Measurements from ENCODE around the gene CCDC107. TPM values are rescaled to one million over a fixed set of nuclear protein-coding genes. Genes with fewer than 3 reads are reported as not detected.

Gene CCDC107
- total and polyA plus RNA-seq, 4 donors = 5.4 to 20.2 (median 10.4) TPM

DNA sequence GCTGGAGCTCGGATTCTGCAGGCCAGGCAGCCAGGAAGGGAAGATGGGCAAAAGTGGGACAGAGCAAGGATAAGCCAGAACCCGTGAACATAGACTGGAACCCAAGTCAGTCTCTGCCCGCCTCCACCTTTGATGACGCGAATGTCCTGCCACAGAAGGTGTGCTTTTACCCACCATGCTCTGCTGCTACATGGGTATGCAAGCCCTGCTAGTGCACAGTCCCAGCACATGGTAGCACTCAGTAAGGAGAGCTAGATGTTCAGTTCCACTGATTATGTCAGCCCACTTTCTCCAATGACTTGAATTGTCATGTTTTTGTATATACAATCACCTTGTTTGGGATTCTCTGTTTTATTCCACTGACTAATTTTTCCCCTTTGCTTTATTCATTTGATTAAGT, 28.5 kb upstream of the CCDC107 start:
- Histone ChIP-seq H3K36me3 (ENCODE audit: control insufficient read depth in 4 of 4, insufficient read depth in 3 of 4, low read depth in 1 of 4, low read length in 3 of 4) (no peaks in the 10 kb centered on the region), H3K27me3 (ENCODE audit: control insufficient read depth in 4 of 4, insufficient read depth in 4 of 4, low read length in 3 of 4) (no peaks in the 10 kb centered on the region), H3K4me3 (ENCODE audit: low read depth in 1 of 3, low read length in 3 of 3) (no peak overlapping the region), H3K9me3 (ENCODE audit: control insufficient read depth in 4 of 4, low read length in 3 of 4) (no peaks in the 10 kb centered on the region), H3K27ac (ENCODE audit: low read depth in 1 of 2, low read length in 2 of 2) (no peak overlapping the region), H3K9ac (ENCODE audit: low read depth in 1 of 2, low read length in 2 of 2) (no peak overlapping the region), H3K4me1 (ENCODE audit: control insufficient read depth in 4 of 4, insufficient read depth in 4 of 4, low read length in 3 of 4) (no peaks in the 10 kb centered on the region)
- no peak for TF ChIP-seq FOXA1 (IDR thresholded peaks at IDR 0.05)
- no peak for TF ChIP-seq RXRA (IDR thresholded peaks at IDR 0.05)
- no peak for TF ChIP-seq JUND (IDR thresholded peaks at IDR 0.05)
- no peak for TF ChIP-seq TAF1 (conservative IDR thresholded peaks at IDR 0.05)
- TF ChIP-seq, protein P1, sequence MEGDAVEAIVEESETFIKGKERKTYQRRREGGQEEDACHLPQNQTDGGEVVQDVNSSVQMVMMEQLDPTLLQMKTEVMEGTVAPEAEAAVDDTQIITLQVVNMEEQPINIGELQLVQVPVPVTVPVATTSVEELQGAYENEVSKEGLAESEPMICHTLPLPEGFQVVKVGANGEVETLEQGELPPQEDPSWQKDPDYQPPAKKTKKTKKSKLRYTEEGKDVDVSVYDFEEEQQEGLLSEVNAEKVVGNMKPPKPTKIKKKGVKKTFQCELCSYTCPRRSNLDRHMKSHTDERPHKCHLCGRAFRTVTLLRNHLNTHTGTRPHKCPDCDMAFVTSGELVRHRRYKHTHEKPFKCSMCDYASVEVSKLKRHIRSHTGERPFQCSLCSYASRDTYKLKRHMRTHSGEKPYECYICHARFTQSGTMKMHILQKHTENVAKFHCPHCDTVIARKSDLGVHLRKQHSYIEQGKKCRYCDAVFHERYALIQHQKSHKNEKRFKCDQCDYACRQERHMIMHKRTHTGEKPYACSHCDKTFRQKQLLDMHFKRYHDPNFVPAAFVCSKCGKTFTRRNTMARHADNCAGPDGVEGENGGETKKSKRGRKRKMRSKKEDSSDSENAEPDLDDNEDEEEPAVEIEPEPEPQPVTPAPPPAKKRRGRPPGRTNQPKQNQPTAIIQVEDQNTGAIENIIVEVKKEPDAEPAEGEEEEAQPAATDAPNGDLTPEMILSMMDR (IDR thresholded peaks at IDR 0.05; ENCODE audit: low read depth, low read length, missing input control) = no peak
- TF ChIP-seq, protein P2, sequence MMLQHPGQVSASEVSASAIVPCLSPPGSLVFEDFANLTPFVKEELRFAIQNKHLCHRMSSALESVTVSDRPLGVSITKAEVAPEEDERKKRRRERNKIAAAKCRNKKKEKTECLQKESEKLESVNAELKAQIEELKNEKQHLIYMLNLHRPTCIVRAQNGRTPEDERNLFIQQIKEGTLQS (IDR thresholded peaks at IDR 0.05) = no peak
- no peak for DNase-seq (ENCODE audit: low spot score)
- WGBS = 88% methylated on average over 5 of the region's 5 CpGs

DNA sequence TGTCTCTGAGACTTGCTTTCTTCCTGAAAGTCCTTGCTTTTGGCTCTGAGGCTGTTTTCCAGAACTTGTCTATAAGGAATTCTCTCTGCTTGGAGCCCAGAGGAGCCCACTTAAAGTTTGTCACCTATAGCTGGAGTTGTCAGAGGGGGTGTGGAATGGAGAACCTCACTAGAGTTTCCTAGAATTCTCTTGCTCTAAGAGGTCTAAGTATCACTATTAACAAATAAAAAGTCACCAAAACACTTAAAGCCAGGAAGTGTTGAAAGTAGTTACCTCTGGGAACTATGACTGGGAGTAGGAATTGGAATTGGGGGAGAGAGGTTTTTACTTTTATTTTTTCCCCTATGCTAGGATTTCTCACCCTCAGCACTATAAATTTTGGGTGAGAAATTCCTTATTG, 22.4 kb upstream of the CCDC107 start:
- TF ChIP-seq HNF4A (conservative IDR thresholded peaks at IDR 0.05) (no peak), RAD21 (IDR thresholded peaks at IDR 0.05) (no peak), SP1 (IDR thresholded peaks at IDR 0.05) (no peak), YY1 (IDR thresholded peaks at IDR 0.05) (no peak), FOXA1 (IDR thresholded peaks at IDR 0.05) (no peak), HNF4G (IDR thresholded peaks at IDR 0.05) (no peak), GABPA (IDR thresholded peaks at IDR 0.05 in 1 of 2, conservative IDR thresholded peaks at IDR 0.05 in 1 of 2) (no peak)
- TF ChIP-seq, protein P3, sequence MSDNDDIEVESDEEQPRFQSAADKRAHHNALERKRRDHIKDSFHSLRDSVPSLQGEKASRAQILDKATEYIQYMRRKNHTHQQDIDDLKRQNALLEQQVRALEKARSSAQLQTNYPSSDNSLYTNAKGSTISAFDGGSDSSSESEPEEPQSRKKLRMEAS (IDR thresholded peaks at IDR 0.05) = no peak
- TF ChIP-seq, protein P4, sequence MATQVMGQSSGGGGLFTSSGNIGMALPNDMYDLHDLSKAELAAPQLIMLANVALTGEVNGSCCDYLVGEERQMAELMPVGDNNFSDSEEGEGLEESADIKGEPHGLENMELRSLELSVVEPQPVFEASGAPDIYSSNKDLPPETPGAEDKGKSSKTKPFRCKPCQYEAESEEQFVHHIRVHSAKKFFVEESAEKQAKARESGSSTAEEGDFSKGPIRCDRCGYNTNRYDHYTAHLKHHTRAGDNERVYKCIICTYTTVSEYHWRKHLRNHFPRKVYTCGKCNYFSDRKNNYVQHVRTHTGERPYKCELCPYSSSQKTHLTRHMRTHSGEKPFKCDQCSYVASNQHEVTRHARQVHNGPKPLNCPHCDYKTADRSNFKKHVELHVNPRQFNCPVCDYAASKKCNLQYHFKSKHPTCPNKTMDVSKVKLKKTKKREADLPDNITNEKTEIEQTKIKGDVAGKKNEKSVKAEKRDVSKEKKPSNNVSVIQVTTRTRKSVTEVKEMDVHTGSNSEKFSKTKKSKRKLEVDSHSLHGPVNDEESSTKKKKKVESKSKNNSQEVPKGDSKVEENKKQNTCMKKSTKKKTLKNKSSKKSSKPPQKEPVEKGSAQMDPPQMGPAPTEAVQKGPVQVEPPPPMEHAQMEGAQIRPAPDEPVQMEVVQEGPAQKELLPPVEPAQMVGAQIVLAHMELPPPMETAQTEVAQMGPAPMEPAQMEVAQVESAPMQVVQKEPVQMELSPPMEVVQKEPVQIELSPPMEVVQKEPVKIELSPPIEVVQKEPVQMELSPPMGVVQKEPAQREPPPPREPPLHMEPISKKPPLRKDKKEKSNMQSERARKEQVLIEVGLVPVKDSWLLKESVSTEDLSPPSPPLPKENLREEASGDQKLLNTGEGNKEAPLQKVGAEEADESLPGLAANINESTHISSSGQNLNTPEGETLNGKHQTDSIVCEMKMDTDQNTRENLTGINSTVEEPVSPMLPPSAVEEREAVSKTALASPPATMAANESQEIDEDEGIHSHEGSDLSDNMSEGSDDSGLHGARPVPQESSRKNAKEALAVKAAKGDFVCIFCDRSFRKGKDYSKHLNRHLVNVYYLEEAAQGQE (IDR thresholded peaks at IDR 0.05) = no peak

More for the DNA sequence above, 22.4 kb upstream of the CCDC107 start:
- Histone ChIP-seq H3K36me3 (ENCODE audit: control insufficient read depth in 4 of 4, insufficient read depth in 3 of 4, low read depth in 1 of 4, low read length in 3 of 4) (no peaks in the 10 kb centered on the region), H3K4me1 (ENCODE audit: control insufficient read depth in 4 of 4, insufficient read depth in 4 of 4, low read length in 3 of 4) (no peaks in the 10 kb centered on the region), H3K9me3 (ENCODE audit: control insufficient read depth in 4 of 4, low read length in 3 of 4) (no peaks in the 10 kb centered on the region), H3K27ac (ENCODE audit: low read depth in 1 of 2, low read length in 2 of 2) (peak overlapping the region in 1 of 2 donors; percentile 35), H3K27me3 (ENCODE audit: control insufficient read depth in 4 of 4, insufficient read depth in 4 of 4, low read length in 3 of 4) (no peaks in the 10 kb centered on the region), H3K4me3 (ENCODE audit: low read depth in 1 of 3, low read length in 3 of 3) (no peak overlapping the region), H3K9ac (ENCODE audit: low read depth in 1 of 2, low read length in 2 of 2) (no peak overlapping the region)
- no peak for DNase-seq (ENCODE audit: low spot score)
